WTC11 (cell line): Measurements from ENCODE around the gene KIAA2012. TPM values are rescaled to one million over a fixed set of nuclear protein-coding genes. Genes with fewer than 3 reads are reported as not detected.

Source experiments
- ATAC-seq: fragments of 200-7000 bp; cut with Tn5 transposase; 2 replicates; pipeline ENCODE4 v1.10.0; 2021; ENCODE audit warnings: mild to moderate bottlenecking, moderate library complexity
- CTCF ChIA-PET: fragments of 300-600 bp; sonication (Branson Sonifier 250); formaldehyde crosslinking; loops from one replicate; lab custom pipeline; 2021; ENCODE audit warnings: antibody characterized with exemption; lab: Charles Lee
- POLR2A ChIA-PET: fragments of 350-600 bp; sonication (Branson Sonifier 250); formaldehyde crosslinking; loops from one replicate; lab custom pipeline; 2021; ENCODE audit warnings: antibody characterized with exemption; lab: Charles Lee
- DNase-seq: peaks from one replicate; pipeline ENCODE4 v3.0.0; 2021; ENCODE audit warnings: low spot score
- H3K27ac Mint-ChIP-seq: 2 replicates; pipeline ENCODE4 v1.8.0; 2021; ENCODE audit warnings: mixed read lengths
- H3K27me3 Mint-ChIP-seq: 2 replicates; pipeline ENCODE4 v1.8.0; 2021; ENCODE audit warnings: low read depth, mild to moderate bottlenecking, moderate library complexity, mixed read lengths
- H3K36me3 Mint-ChIP-seq: 2 replicates; pipeline ENCODE4 v1.8.0; 2021; ENCODE audit warnings: mixed read lengths
- H3K4me1 Mint-ChIP-seq: 2 replicates; pipeline ENCODE4 v1.8.0; 2022; ENCODE audit warnings: mixed read lengths
- H3K4me3 Mint-ChIP-seq: 2 replicates; pipeline ENCODE4 v1.8.0; 2021; ENCODE audit warnings: mild to moderate bottlenecking, moderate library complexity, mixed read lengths
- H3K9me3 Mint-ChIP-seq: 2 replicates; pipeline ENCODE4 v1.8.0; 2021; ENCODE audit warnings: mixed read lengths
- CREB1 ChIP-seq: sonication (generic); formaldehyde crosslinking; IDR thresholded peaks from 2 replicates; pipeline ENCODE4 v1.8.0; 2023; ENCODE audit warnings: mild to moderate bottlenecking, missing genetic modification reagents
- CREM ChIP-seq: sonication (generic); formaldehyde crosslinking; IDR thresholded peaks from 2 replicates; pipeline ENCODE4 v1.8.1; 2022; ENCODE audit warnings: mild to moderate bottlenecking, missing genetic modification reagents, moderate library complexity
- ELF4 ChIP-seq: sonication (generic); formaldehyde crosslinking; IDR thresholded peaks from 2 replicates; pipeline ENCODE4 v1.8.1; 2022; ENCODE audit warnings: low read depth, mild to moderate bottlenecking, moderate library complexity, missing genetic modification reagents
- EMX1 ChIP-seq: fragments of 250-450 bp; sonication (Bioruptor Pico); IDR thresholded peaks from 2 replicates; pipeline ENCODE4 v1.8.0; 2021; ENCODE audit warnings: mild to moderate bottlenecking
- ETV6 ChIP-seq: sonication (generic); formaldehyde crosslinking; IDR thresholded peaks from 2 replicates; pipeline ENCODE4 v1.8.1; 2022; ENCODE audit warnings: mild to moderate bottlenecking, missing genetic modification reagents
- FOXJ3 ChIP-seq: sonication (generic); formaldehyde crosslinking; IDR thresholded peaks from 2 replicates; pipeline ENCODE4 v1.9.0; 2021; ENCODE audit warnings: missing genetic modification reagents, mild to moderate bottlenecking, borderline replicate concordance
- GABPB1 ChIP-seq: sonication (generic); formaldehyde crosslinking; IDR thresholded peaks from 2 replicates; pipeline ENCODE4 v1.8.1; 2023; ENCODE audit warnings: mild to moderate bottlenecking, missing genetic modification reagents
- HMGA2 ChIP-seq: fragments of 250-450 bp; sonication (Bioruptor Pico); IDR thresholded peaks from 2 replicates; pipeline ENCODE4 v1.4.0; 2021; ENCODE audit warnings: mild to moderate bottlenecking, moderate library complexity
- JUN ChIP-seq: sonication (generic); formaldehyde crosslinking; IDR thresholded peaks from 2 replicates; pipeline ENCODE4 v1.8.0; 2023; ENCODE audit warnings: mild to moderate bottlenecking, missing genetic modification reagents
- MYBL2 ChIP-seq: sonication (generic); formaldehyde crosslinking; IDR thresholded peaks from 2 replicates; pipeline ENCODE4 v1.8.1; 2023; ENCODE audit warnings: mild to moderate bottlenecking, moderate library complexity, missing genetic modification reagents
- PRRX2 ChIP-seq: fragments of 250-450 bp; sonication (Bioruptor Pico); IDR thresholded peaks from 2 replicates; pipeline ENCODE4 v1.8.0; 2021; ENCODE audit warnings: mild to moderate bottlenecking
- RORB ChIP-seq: fragments of 250-450 bp; sonication (Bioruptor Pico); IDR thresholded peaks from 2 replicates; pipeline ENCODE4 v1.9.0; 2021; ENCODE audit warnings: mild to moderate bottlenecking
- SMAD3 ChIP-seq: sonication (generic); formaldehyde crosslinking; IDR thresholded peaks from 2 replicates; pipeline ENCODE4 v1.8.0; 2022; ENCODE audit warnings: missing genetic modification reagents, mild to moderate bottlenecking, borderline replicate concordance
- TCF7 ChIP-seq: sonication (generic); formaldehyde crosslinking; IDR thresholded peaks from 2 replicates; pipeline ENCODE4 v1.8.0; 2022; ENCODE audit warnings: mild to moderate bottlenecking, low read depth, missing genetic modification reagents, moderate library complexity
- TEAD1 ChIP-seq: sonication (generic); formaldehyde crosslinking; IDR thresholded peaks from 2 replicates; pipeline ENCODE4 v1.8.0; 2022; ENCODE audit warnings: mild to moderate bottlenecking, missing genetic modification reagents
- ZNF121 ChIP-seq: sonication (generic); formaldehyde crosslinking; IDR thresholded peaks from 2 replicates; pipeline ENCODE4 v1.8.0; 2023; ENCODE audit warnings: missing genetic modification reagents
- total RNA-seq: library from RNA; stranded (reverse); gene quantifications from 3 replicates; pipeline ENCODE4 v1.2.3, GENCODE V29; 2021
- TF ChIP-seq, protein P1 (sequence below): fragments of 250-450 bp; sonication (Bioruptor Pico); IDR thresholded peaks from 2 replicates; pipeline ENCODE4 v2.1.2; 2022; ENCODE audit warnings: mild to moderate bottlenecking, moderate library complexity
- TF ChIP-seq, protein P2 (sequence below): sonication (generic); formaldehyde crosslinking; IDR thresholded peaks from 2 replicates; pipeline ENCODE4 v1.8.1; 2022; ENCODE audit warnings: mild to moderate bottlenecking, moderate library complexity, missing genetic modification reagents
- TF ChIP-seq, protein P3 (sequence below): sonication (generic); formaldehyde crosslinking; conservative IDR thresholded peaks from 2 replicates; pipeline ENCODE4 v1.8.1; 2022; ENCODE audit warnings: mild to moderate bottlenecking, missing genetic modification reagents
- TF ChIP-seq, protein P4 (sequence below): fragments of 250-450 bp; sonication (Bioruptor Pico); conservative IDR thresholded peaks from 2 replicates; pipeline ENCODE4 v1.9.0; 2021; ENCODE audit warnings: mild to moderate bottlenecking
- TF ChIP-seq, protein P5 (sequence below): sonication (generic); formaldehyde crosslinking; IDR thresholded peaks from 2 replicates; pipeline ENCODE4 v1.8.1; 2023; ENCODE audit warnings: mild to moderate bottlenecking, missing genetic modification reagents, borderline replicate concordance
- TF ChIP-seq, protein P6 (sequence below): sonication (generic); formaldehyde crosslinking; IDR thresholded peaks from 2 replicates; pipeline ENCODE4 v1.8.1; 2023; ENCODE audit warnings: mild to moderate bottlenecking, missing genetic modification reagents

The KIAA2012 gene
- total RNA-seq, 1 experiment from 2014 or later = not detected

DNA sequence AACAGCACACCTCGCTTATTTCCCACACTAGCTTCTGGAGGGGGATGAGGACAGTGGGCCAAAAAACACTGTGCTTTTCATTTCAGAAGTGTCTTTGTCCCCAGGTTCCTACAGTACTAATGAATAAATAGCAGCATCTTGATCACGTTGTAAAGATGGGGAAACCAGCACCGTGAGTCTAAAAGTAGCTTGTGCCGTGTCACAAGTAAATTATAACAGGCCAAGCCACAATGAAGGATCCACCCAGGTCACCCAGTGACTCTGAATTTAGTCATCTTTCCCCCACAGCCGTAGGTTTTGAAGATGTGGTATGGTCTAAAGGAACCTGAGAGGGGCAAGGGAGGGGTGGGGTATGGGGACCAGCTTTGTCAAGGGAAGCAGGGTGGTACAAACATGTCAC lies 30.6 kb upstream of the KIAA2012 start (continued):
- TF ChIP-seq JUN (CRISPR knock-in tag) = no peak

DNA sequence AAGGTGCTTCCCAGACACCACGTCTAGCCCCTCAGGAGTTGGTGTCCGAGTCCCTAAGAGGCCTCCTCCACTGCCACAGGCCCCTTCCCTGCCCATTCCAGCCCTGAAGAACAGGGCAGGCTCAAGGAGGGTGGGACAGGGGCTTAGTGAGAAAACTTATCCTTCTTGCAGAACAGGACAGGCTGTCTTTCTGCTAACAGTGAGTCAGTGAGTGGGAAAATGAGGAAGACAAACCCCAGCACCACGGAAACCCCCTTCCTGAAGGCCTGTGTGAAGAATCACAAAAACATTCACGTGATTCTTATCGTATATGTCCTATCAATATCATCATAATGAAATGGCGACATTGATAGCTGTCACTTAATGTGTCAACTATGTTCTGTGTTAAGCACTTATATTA lies 29.6 kb upstream of the KIAA2012 start:
- TF ChIP-seq TCF7 (CRISPR knock-in tag) (no peak), TEAD1 (CRISPR knock-in tag) (no peak), SMAD3 (CRISPR knock-in tag) (no peak), RORB (CRISPR knock-in tag) (no peak), EMX1 (CRISPR knock-in tag) (no peak), ZNF121 (CRISPR knock-in tag) (no peak), CREB1 (CRISPR knock-in tag) (no peak), GABPB1 (CRISPR knock-in tag) (no peak)
- TF ChIP-seq, protein P1, sequence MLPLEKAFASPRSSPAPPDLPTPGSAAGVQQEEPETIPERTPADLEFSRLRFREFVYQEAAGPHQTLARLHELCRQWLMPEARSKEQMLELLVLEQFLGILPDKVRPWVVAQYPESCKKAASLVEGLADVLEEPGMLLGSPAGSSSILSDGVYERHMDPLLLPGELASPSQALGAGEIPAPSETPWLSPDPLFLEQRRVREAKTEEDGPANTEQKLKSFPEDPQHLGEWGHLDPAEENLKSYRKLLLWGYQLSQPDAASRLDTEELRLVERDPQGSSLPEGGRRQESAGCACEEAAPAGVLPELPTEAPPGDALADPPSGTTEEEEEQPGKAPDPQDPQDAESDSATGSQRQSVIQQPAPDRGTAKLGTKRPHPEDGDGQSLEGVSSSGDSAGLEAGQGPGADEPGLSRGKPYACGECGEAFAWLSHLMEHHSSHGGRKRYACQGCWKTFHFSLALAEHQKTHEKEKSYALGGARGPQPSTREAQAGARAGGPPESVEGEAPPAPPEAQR (CRISPR knock-in tag) = no peak
- TF ChIP-seq, protein P2, sequence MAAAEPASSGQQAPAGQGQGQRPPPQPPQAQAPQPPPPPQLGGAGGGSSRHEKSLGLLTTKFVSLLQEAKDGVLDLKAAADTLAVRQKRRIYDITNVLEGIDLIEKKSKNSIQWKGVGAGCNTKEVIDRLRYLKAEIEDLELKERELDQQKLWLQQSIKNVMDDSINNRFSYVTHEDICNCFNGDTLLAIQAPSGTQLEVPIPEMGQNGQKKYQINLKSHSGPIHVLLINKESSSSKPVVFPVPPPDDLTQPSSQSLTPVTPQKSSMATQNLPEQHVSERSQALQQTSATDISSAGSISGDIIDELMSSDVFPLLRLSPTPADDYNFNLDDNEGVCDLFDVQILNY (CRISPR knock-in tag) = no peak
- TF ChIP-seq, protein P3, sequence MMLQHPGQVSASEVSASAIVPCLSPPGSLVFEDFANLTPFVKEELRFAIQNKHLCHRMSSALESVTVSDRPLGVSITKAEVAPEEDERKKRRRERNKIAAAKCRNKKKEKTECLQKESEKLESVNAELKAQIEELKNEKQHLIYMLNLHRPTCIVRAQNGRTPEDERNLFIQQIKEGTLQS (CRISPR knock-in tag) = no peak
- TF ChIP-seq, protein P4, sequence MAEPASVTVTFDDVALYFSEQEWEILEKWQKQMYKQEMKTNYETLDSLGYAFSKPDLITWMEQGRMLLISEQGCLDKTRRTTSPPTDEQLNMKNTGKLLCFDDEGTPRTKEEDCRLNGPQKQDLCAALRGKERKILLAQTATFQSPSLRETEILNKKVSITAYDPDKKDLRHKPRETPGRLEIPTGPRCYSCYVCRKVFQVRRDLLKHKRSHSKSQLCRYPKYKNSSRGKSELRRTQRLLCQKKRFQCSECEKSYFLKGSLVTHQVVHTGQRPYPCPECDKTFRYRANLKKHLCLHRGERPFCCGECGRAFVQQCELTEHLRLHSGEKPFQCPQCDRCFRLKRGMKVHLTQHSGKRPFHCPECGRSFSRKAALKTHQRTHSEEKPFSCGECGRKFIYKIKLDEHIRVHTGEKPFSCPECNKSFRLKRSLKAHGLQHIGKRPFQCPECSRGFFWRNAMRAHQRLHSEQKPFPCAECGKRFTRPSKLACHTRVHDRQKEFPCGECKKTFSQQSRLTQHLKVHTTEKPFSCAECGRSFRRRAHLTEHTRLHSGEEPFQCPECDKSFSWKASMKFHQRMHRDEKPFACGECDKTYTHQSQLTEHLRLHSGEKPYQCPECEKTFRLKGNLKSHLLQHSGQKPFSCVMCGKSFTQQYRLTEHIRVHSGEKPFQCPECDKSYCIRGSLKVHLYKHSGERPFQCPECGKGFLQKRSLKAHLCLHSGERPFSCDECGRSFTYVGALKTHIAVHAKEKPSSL (CRISPR knock-in tag) = no peak
- TF ChIP-seq, protein P5, sequence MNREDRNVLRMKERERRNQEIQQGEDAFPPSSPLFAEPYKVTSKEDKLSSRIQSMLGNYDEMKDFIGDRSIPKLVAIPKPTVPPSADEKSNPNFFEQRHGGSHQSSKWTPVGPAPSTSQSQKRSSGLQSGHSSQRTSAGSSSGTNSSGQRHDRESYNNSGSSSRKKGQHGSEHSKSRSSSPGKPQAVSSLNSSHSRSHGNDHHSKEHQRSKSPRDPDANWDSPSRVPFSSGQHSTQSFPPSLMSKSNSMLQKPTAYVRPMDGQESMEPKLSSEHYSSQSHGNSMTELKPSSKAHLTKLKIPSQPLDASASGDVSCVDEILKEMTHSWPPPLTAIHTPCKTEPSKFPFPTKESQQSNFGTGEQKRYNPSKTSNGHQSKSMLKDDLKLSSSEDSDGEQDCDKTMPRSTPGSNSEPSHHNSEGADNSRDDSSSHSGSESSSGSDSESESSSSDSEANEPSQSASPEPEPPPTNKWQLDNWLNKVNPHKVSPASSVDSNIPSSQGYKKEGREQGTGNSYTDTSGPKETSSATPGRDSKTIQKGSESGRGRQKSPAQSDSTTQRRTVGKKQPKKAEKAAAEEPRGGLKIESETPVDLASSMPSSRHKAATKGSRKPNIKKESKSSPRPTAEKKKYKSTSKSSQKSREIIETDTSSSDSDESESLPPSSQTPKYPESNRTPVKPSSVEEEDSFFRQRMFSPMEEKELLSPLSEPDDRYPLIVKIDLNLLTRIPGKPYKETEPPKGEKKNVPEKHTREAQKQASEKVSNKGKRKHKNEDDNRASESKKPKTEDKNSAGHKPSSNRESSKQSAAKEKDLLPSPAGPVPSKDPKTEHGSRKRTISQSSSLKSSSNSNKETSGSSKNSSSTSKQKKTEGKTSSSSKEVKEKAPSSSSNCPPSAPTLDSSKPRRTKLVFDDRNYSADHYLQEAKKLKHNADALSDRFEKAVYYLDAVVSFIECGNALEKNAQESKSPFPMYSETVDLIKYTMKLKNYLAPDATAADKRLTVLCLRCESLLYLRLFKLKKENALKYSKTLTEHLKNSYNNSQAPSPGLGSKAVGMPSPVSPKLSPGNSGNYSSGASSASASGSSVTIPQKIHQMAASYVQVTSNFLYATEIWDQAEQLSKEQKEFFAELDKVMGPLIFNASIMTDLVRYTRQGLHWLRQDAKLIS (CRISPR knock-in tag) = no peak
- ChIA-PET CTCF (no interaction called here), POLR2A (interaction anchor here (0.6 kb wide), 1 partner anchor 35 kb away, joined by 5 read pairs; no protein-coding TSS in a partner anchor)
- no peak overlapping the region for H3K27ac Mint-ChIP-seq
- no peak overlapping the region for H3K4me3 Mint-ChIP-seq
- ATAC-seq = no peak
- peaks cover 28% of the 10 kb centered on the region for H3K4me1 Mint-ChIP-seq
- H3K27me3 Mint-ChIP-seq = peaks cover 17% of the 10 kb centered on the region
- no peaks in the 10 kb centered on the region for H3K9me3 Mint-ChIP-seq
- DNase-seq = no peak
- no peaks in the 10 kb centered on the region; the same call in none of the 2 replicates for H3K36me3 Mint-ChIP-seq

DNA sequence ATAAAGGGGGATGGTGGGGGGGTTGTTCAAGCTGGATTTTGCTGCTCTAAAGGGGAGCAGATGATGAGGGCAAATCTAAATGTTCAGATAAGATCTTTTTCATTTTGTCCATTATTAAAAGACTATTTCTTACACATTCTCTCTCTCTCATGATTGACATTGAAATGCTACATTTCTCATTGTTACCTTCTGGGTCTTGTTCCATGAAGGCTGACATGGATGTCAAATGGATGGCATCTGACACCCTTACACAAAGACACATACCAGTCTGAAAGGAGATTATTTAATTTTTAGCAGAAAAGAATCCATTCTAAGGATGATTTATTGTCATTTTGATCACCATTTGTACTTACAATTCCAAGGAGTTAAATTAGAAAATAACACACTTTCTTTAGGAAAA lies 28.3 kb upstream of the KIAA2012 start:
- Mint-ChIP-seq H3K9me3 (no peaks in the 10 kb centered on the region), H3K4me1 (peaks cover 15% of the 10 kb centered on the region), H3K27ac (no peak overlapping the region), H3K4me3 (no peak overlapping the region), H3K36me3 (no peaks in the 10 kb centered on the region; the same call in 1 of the 2 replicates), H3K27me3 (peaks cover 24% of the 10 kb centered on the region)
- CTCF ChIA-PET = no interaction called here
- POLR2A ChIA-PET = interaction anchor here (0.6 kb wide), 1 partner anchor 25 kb away, joined by 3 read pairs; no protein-coding TSS in a partner anchor
- no peak for ATAC-seq
- DNase-seq = no peak
- TF ChIP-seq PRRX2 (CRISPR knock-in tag) (no peak), ETV6 (CRISPR knock-in tag) (no peak), HMGA2 (CRISPR knock-in tag) (no peak), ELF4 (CRISPR knock-in tag) (no peak), MYBL2 (CRISPR knock-in tag) (no peak), CREM (no peak), FOXJ3 (CRISPR knock-in tag) (no peak)
- TF ChIP-seq, protein P4 (CRISPR knock-in tag) = no peak
- TF ChIP-seq, protein P6, sequence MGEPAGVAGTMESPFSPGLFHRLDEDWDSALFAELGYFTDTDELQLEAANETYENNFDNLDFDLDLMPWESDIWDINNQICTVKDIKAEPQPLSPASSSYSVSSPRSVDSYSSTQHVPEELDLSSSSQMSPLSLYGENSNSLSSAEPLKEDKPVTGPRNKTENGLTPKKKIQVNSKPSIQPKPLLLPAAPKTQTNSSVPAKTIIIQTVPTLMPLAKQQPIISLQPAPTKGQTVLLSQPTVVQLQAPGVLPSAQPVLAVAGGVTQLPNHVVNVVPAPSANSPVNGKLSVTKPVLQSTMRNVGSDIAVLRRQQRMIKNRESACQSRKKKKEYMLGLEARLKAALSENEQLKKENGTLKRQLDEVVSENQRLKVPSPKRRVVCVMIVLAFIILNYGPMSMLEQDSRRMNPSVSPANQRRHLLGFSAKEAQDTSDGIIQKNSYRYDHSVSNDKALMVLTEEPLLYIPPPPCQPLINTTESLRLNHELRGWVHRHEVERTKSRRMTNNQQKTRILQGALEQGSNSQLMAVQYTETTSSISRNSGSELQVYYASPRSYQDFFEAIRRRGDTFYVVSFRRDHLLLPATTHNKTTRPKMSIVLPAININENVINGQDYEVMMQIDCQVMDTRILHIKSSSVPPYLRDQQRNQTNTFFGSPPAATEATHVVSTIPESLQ (CRISPR knock-in tag) = no peak
